Activated T-helper 1 cell treated with anti-CD3 and anti-CD28 coated beads, Interleukin-12 subunit alpha, Interleukin-12 subunit beta, Interleukin-2, Interleukin-4 antibody, amounts not matched to agents 30 ng/mL and 10 ng/mL and 1 ng/mL, durations not matched to agents 14 hours and 24 hours and 36 hours (primary cell): ENCODE results near the gene TNNT2. TPM values are rescaled to one million over a fixed set of nuclear protein-coding genes. Genes with fewer than 3 reads are reported as not detected.
A peak's percentile ranks its signal among the peaks of the same experiment; 100 is the strongest.

Source experiments
- DNase-seq: peaks from one replicate; pipeline ENCODE4 v3.0.0; 2021; ENCODE audit warnings: low spot score
- H3K27ac Mint-ChIP-seq: one replicate; pipeline ENCODE4 v1.8.0; 2021; ENCODE audit warnings: mild to moderate bottlenecking, mixed read lengths
- H3K27me3 Mint-ChIP-seq: one replicate; pipeline ENCODE4 v1.8.0; 2022; ENCODE audit warnings: mild to moderate bottlenecking, moderate library complexity, mixed read lengths; ENCODE audit not compliant: insufficient read depth
- H3K36me3 Mint-ChIP-seq: one replicate; pipeline ENCODE4 v1.8.0; 2021; ENCODE audit warnings: low read depth, mixed read lengths
- H3K4me1 Mint-ChIP-seq: one replicate; pipeline ENCODE4 v1.8.0; 2021; ENCODE audit warnings: low read depth, mixed read lengths
- H3K4me3 Mint-ChIP-seq: one replicate; pipeline ENCODE4 v1.8.0; 2021; ENCODE audit warnings: mild to moderate bottlenecking, moderate library complexity, mixed read lengths
- H3K9me3 Mint-ChIP-seq: one replicate; pipeline ENCODE4 v1.8.0; 2021; ENCODE audit warnings: mixed read lengths
- intact Hi-C: fragments of 100-400 bp; cut with micrococcal nuclease; formaldehyde crosslinking; loops from one replicate; pipeline ENCODE4 v1.15.1; 2024
- total RNA-seq: library from RNA; stranded (reverse); gene quantifications from 2 replicates; pipeline ENCODE4 v1.2.3, GENCODE V29; 2022

TNNT2 gene
- total RNA-seq, 1 donor from 2014 or later: not detected

- no peaks in the 10 kb centered on the region for H3K9me3 Mint-ChIP-seq
Observed at GRCh38 chr1:201399352-201400126, 22.1 kb upstream of the TNNT2 start.

GRCh38 chr1:201399018-201399351 lies 21.5 kb upstream of the TNNT2 start, which contains the start of gene LAD1:
TSS of gene LAD1 (minus strand) at chr1:201399324. CDS start at chr1:201399306, 18 bp downstream.
- intact Hi-C loops: no loop called here
- H3K4me3 Mint-ChIP-seq: no peak within 1 kb of the TSS
- peaks cover 30% of the 10 kb centered on the region for H3K27me3 Mint-ChIP-seq
- H3K36me3 Mint-ChIP-seq: no peaks in the 10 kb centered on the region
- no peaks in the 10 kb centered on the region for H3K4me1 Mint-ChIP-seq
- DNase-seq: no peak
- H3K27ac Mint-ChIP-seq: no peak within 1 kb of the TSS
- no peaks in the 10 kb centered on the region for H3K9me3 Mint-ChIP-seq

More at GRCh38 chr1:201399352-201400126, 22.1 kb upstream of the TNNT2 start:
- DNase-seq: no peak
- Mint-ChIP-seq H3K4me1 (no peaks in the 10 kb centered on the region), H3K27me3 (peaks cover 30% of the 10 kb centered on the region), H3K27ac (no peak overlapping the region), H3K4me3 (no peak overlapping the region), H3K36me3 (no peaks in the 10 kb centered on the region)
- intact Hi-C loops: no loop called here

- H3K27ac Mint-ChIP-seq: no peak overlapping the region
- no peaks in the 10 kb centered on the region for H3K36me3 Mint-ChIP-seq
- no peak for DNase-seq
- intact Hi-C loops: no loop called here
- H3K9me3 Mint-ChIP-seq: no peaks in the 10 kb centered on the region
- H3K4me3 Mint-ChIP-seq: no peak overlapping the region
- peaks cover 34% of the 10 kb centered on the region for H3K27me3 Mint-ChIP-seq
- no peaks in the 10 kb centered on the region for H3K4me1 Mint-ChIP-seq
Observed at GRCh38 chr1:201397675-201398074, 20.2 kb upstream of the TNNT2 start.

GRCh38 chr1:201396861-201397464 lies 19.5 kb upstream of the TNNT2 start:
- no peaks in the 10 kb centered on the region for H3K36me3 Mint-ChIP-seq
- no peak overlapping the region for H3K27ac Mint-ChIP-seq
- peaks cover 40% of the 10 kb centered on the region for H3K27me3 Mint-ChIP-seq
- DNase-seq: no peak
- intact Hi-C loops: no loop called here
- H3K9me3 Mint-ChIP-seq: no peaks in the 10 kb centered on the region
- no peak overlapping the region for H3K4me3 Mint-ChIP-seq
- H3K4me1 Mint-ChIP-seq: no peaks in the 10 kb centered on the region

- peaks cover 45% of the 10 kb centered on the region for H3K27me3 Mint-ChIP-seq
- no peak overlapping the region for H3K27ac Mint-ChIP-seq
- no peaks in the 10 kb centered on the region for H3K4me1 Mint-ChIP-seq
- DNase-seq: no peak
- H3K4me3 Mint-ChIP-seq: no peak overlapping the region
- intact Hi-C loops: no loop called here
- H3K9me3 Mint-ChIP-seq: no peaks in the 10 kb centered on the region
- H3K36me3 Mint-ChIP-seq: no peaks in the 10 kb centered on the region
Observed at GRCh38 chr1:201395936-201396335, 18.5 kb upstream of the TNNT2 start.

GRCh38 chr1:201394591-201394990 lies 17.1 kb upstream of the TNNT2 start:
- Mint-ChIP-seq H3K27me3 (peaks cover 39% of the 10 kb centered on the region), H3K36me3 (no peaks in the 10 kb centered on the region), H3K4me3 (no peak overlapping the region), H3K27ac (no peak overlapping the region), H3K9me3 (no peaks in the 10 kb centered on the region), H3K4me1 (no peaks in the 10 kb centered on the region)
- intact Hi-C loops: no loop called here
- no peak for DNase-seq

- no peaks in the 10 kb centered on the region for H3K36me3 Mint-ChIP-seq
- no peak overlapping the region for H3K27ac Mint-ChIP-seq
- no peaks in the 10 kb centered on the region for H3K9me3 Mint-ChIP-seq
- no peak for DNase-seq
- H3K4me1 Mint-ChIP-seq: no peaks in the 10 kb centered on the region
- no peak overlapping the region for H3K4me3 Mint-ChIP-seq
- peaks cover 28% of the 10 kb centered on the region for H3K27me3 Mint-ChIP-seq
- intact Hi-C loops: no loop called here
Observed at GRCh38 chr1:201393076-201393475, 15.6 kb upstream of the TNNT2 start.

- intact Hi-C loops: no loop called here
- no peak overlapping the region for H3K27ac Mint-ChIP-seq
Observed at GRCh38 chr1:201391651-201392511, 14.4 kb upstream of the TNNT2 start.

GRCh38 chr1:201391225-201391624 lies 13.7 kb upstream of the TNNT2 start:
- H3K9me3 Mint-ChIP-seq: no peaks in the 10 kb centered on the region
- no peak overlapping the region for H3K27ac Mint-ChIP-seq
- no peak overlapping the region for H3K4me3 Mint-ChIP-seq
- no peaks in the 10 kb centered on the region for H3K36me3 Mint-ChIP-seq
- intact Hi-C loops: no loop called here
- H3K4me1 Mint-ChIP-seq: no peaks in the 10 kb centered on the region
- DNase-seq: no peak
- H3K27me3 Mint-ChIP-seq: peaks cover 19% of the 10 kb centered on the region

More at GRCh38 chr1:201391651-201392511, 14.4 kb upstream of the TNNT2 start:
- Mint-ChIP-seq H3K9me3 (no peaks in the 10 kb centered on the region), H3K27me3 (peaks cover 20% of the 10 kb centered on the region), H3K4me3 (no peak overlapping the region), H3K4me1 (no peaks in the 10 kb centered on the region), H3K36me3 (no peaks in the 10 kb centered on the region)
- DNase-seq: no peak

GRCh38 chr1:201389051-201389450 lies 11.6 kb upstream of the TNNT2 start:
- Mint-ChIP-seq H3K4me3 (no peak overlapping the region), H3K9me3 (no peaks in the 10 kb centered on the region), H3K27me3 (peaks cover 20% of the 10 kb centered on the region), H3K4me1 (no peaks in the 10 kb centered on the region), H3K27ac (no peak overlapping the region), H3K36me3 (no peaks in the 10 kb centered on the region)
- DNase-seq: no peak
- intact Hi-C loops: no loop called here

- H3K9me3 Mint-ChIP-seq: no peaks in the 10 kb centered on the region
- H3K27ac Mint-ChIP-seq: no peak overlapping the region
- intact Hi-C loops: no loop called here
- no peaks in the 10 kb centered on the region for H3K36me3 Mint-ChIP-seq
- DNase-seq: no peak
- no peaks in the 10 kb centered on the region for H3K4me1 Mint-ChIP-seq
- peaks cover 4% of the 10 kb centered on the region for H3K27me3 Mint-ChIP-seq
- no peak overlapping the region for H3K4me3 Mint-ChIP-seq
Observed at GRCh38 chr1:201386208-201386607, 8.7 kb upstream of the TNNT2 start.

GRCh38 chr1:201385299-201385891 lies 7.9 kb upstream of the TNNT2 start:
- no peaks in the 10 kb centered on the region for H3K4me1 Mint-ChIP-seq
- H3K27ac Mint-ChIP-seq: no peak overlapping the region
- no peaks in the 10 kb centered on the region for H3K36me3 Mint-ChIP-seq
- H3K9me3 Mint-ChIP-seq: no peaks in the 10 kb centered on the region
- no peak overlapping the region for H3K4me3 Mint-ChIP-seq
- intact Hi-C loops: no loop called here
- DNase-seq: peak; percentile 8
- peaks cover 4% of the 10 kb centered on the region for H3K27me3 Mint-ChIP-seq

GRCh38 chr1:201384406-201384782 lies 6.9 kb upstream of the TNNT2 start:
- Mint-ChIP-seq H3K4me3 (no peak overlapping the region), H3K27ac (no peak overlapping the region), H3K27me3 (peaks cover 4% of the 10 kb centered on the region), H3K36me3 (no peaks in the 10 kb centered on the region), H3K4me1 (no peaks in the 10 kb centered on the region), H3K9me3 (no peaks in the 10 kb centered on the region)
- no peak for DNase-seq
- intact Hi-C loops: no loop called here
